NCI-H1436 (cell line): Measurements from ENCODE around the gene CLUH.
"Not testable (repeated sequence)": the region's sequence is repeated elsewhere in the genome, so short reads cannot be mapped to it uniquely, and the experiment has no call there.

Experiments used
- DNase-seq: peaks from one replicate; lab custom pipeline; 2025; lab: John Stamatoyannopoulos, UW

CLUH gene

DNA sequence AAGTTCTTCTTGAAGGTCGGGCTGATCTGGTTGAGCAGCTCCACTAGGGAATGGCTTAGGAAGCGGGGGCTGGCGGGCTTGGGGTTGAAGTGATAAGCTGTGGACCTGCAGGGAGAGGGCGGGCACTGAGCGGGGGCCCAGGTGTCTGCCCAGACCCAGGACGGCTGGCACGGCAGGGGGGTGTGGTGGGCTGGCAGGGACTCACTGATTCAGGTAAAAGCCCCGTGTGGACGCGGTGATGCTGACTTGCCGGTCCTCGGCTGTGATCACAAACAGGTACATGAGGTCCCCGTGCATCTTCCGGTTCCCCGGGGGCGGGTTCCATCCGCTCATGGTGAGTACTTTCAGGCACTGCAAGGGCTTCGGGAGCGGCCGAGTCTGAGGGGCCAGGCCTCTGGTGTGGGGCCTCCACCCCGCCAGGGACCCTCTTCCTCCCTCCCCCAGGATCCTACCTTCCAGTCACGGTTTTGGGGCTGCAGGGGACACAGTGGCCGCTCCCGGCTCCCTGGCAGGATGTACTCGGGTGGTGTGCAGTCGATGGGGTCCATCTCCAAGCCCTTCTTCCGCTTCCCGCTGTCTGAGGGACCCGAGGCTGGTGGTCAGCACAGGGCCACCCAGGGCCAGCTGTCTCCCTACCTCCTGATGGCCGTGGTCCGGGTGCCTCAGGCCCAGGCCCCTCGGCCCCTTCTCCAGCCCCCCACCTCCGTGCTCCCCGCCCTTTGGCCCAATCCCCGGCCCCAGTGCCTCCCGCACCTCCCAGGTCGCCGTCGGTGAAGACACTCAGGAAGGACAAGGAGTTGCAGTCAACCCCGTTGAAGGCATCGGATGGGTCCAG lies 10.2 kb downstream of the CLUH start:
- no peak for DNase-seq

DNA sequence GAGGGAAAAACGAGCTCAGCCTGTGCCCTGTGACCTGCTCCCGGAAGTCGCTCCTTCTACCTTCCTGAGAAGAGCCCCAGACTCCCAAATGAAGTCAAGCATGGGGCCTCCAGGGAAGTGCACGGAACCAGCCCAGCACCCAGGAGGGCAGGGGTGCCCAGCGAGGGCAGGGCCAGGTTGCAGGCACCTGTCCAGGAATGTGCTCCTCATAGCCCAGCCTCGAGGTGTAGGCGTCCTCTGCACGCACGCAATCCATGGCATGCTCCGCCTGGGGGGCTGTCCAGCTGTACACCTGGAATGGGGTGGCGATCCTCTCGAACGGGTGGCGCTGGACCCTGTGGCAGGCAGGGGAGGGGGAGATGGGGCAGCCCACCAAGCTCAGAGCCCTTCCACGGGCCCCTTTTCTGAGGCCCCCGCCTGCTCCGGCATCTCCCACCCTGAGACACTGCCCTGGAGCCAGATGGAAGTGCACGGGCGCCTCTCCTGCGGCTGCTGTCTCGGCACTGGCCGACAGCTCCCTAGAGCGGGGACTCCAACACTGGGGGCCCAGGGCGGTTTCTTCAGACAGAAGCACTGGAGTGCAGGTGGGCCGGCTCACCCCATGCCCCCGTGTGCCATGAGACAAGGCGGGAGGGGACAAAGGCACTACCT lies 10.9 kb downstream of the CLUH start:
- DNase-seq, result no peak

DNA sequence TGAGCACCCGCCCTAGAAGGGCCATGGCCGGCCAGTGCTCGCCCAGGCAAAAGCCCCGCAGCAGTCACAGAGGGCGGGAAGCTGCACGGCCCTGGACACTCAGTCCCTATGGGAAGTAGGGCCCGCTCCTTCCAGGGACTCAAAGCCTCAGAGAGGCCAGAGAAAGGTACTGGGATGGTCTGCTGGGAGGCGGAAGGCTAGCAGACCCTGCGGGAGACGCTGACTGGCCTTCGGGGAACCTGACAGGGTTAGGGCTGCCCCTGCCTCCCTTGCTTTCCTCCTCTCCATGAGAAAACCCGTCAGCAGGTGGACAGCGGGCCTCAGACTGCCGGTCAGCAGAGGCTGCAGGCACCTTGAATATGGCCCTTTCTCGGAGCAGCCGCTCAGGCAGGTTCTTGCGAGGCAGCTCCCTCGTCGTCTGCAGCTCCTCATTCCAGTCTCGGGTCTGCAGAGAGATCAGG lies 11.5 kb downstream of the CLUH start:
- DNase-seq, result no peak

DNA sequence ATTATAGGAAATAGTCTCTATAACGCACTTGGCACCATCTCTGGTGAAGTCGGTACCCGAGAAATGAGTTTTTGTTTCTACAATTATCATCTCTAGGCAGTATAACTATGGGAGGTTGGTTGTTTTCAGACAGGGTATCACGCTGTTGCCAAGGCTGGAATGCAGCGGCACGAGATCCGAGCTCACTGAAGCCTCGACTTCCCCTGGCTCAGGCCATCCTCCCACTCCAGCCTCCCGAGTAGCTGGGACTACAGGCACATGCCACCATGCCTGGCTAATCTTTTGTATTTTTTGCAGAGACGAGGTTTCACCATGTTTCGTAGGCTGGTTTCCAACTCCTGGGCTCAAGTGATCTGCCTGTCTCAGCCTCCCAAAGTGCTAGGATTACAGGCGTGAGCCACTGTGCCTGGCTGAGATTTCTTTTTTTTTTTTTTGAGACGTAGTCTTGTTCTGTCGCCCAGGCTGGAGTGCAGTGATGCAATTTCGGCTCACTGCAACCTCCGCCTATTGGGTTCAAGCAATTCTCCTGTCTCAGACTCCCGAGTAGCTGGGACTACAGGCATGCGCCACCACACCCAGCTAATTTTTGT lies 12.3 kb downstream of the CLUH start:
- not testable (repeated sequence) for DNase-seq

DNA sequence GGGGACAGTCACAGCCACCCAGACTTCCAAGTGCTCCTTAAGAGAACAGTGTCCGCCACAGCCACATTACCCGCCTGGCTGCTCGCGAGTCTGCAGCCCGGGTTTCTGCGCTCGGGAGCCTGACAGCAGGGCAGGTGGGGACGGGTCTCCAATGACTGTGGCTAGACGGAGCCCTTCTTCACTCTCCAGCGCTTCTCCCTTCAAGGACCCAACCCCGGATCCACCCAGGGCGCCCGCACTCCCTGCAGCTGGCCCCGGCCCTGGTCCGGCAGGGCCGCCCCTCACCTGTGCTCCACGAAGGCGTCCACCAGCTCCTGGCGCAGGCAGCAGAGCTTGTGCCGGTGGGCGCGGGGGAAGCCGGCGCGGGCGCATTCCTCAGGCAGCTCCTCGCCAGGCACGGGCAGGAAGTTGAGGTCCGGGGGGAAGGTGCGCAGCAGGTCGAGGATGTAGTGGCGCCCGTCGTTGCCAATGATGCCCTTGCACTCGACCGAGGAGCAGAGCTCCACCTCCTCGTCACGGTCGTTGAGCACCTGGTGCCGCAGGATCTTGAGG lies 13.9 kb downstream of the CLUH start:
- DNase-seq, result no peak

DNA sequence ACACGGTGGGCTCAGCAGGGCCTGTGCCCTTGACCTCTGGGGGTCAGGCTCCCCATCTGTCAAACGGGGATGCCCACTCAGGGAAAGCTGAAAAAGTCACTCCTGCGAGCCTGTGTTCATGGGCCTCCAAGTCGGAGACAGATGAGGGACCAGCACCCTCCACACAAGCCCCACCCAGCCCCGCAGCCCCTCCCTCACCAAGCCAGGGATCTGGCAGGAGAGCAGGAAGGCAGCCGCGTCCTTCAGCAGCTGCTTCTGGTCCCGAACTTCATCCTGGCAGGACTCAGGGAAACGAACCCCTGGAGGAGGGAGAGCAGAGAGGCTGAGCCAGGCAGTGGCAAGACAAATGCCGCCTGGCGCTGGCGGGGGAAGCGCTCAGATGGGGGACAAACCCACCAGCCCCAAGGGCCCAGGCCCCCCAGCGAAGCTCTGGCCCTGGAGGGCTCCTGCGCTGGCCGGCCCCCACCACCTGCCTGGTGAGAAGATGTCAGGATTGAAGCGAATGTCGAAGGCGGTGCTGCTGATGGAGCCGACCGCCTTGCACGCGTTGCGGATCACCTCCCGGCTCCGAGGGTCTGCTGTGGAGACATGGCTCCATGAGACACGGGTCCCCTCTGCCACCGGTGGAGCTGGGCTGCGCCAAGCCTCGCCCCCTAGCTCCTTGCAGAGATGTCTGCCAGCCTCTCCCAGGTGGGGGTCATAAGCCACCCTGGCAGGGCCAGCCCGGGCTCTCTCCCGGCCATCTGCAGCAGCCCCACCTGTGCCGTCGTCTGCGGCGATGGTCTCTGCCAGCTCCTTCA lies 15.4 kb downstream of the CLUH start:
- DNase-seq, result no peak

DNA sequence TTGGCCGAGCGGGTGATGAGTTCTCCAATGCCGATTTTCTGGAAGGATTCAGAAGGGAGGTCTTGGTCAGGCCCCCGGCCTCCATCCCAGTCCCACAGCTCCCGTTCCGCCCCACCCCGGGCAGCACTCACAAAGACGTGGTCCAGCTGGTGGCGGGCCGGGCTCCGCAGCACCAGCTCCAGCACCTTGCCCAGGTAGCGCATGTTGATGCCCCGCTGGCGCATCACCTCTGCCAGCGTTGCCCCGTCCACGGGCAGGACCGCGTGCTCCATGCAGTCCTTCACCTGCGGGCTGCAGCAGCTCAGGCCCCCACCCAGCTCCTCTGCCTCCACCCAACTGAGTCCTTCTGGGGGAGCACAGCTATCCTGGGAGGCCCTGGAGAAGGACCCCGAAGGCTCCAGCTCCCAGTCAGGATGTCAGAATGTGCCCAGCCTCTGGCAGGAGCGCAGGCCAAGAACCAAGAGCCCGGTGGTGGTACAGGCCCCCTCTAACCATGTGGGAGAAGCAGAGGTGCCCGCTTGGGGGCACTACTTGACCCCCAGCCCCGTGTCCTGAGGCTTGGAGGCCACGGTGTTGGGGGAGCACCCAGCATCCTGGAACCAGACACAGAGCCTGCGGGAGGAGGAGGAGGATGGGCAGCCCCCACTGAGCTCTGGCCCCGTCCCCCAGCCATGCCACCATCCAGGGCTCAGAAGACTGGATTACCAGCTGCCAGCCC lies 16.2 kb downstream of the CLUH start:
- no peak for DNase-seq

DNA sequence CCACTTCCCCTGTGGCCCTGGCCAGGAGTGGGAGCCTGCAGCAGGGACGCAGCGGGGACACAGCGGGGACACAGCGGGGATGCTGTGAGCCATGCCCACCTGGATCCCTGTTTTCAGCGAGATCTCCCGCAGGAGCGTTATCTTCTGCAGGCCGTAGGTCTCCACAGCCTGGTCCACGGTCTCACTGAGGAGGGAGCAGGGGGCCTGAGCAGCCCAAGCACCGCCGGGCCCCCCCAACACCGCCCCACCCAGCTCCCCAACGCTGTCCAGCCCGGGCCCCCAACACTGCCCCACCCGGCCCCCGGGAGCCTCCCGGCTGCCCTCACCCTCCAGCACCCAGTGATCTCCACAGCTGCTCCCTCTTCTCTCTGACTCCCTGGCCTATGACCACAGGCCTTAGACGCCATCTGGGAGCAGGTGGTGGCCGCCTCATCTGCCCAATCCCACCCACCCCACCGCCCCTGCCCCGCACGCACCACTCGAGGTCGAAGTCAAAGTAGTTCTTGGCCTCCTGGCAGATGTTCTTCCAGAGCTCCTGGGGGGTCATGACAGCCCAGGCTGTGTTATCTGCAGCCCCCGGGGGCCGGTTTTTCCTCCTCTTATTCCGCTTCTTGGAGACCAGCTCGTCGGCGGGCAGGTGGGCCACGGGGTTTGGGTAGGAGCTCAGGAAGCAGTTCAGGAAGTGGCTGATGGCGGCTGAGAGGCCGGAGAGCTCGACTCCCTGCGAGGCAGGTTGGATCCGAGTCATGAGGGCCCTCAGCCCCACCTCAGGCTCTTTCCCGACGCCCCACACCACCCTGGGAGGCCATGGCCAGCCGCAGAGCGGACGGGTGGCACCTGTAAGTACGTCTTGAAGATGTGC lies 17.0 kb downstream of the CLUH start:
- DNase-seq, result no peak

DNA sequence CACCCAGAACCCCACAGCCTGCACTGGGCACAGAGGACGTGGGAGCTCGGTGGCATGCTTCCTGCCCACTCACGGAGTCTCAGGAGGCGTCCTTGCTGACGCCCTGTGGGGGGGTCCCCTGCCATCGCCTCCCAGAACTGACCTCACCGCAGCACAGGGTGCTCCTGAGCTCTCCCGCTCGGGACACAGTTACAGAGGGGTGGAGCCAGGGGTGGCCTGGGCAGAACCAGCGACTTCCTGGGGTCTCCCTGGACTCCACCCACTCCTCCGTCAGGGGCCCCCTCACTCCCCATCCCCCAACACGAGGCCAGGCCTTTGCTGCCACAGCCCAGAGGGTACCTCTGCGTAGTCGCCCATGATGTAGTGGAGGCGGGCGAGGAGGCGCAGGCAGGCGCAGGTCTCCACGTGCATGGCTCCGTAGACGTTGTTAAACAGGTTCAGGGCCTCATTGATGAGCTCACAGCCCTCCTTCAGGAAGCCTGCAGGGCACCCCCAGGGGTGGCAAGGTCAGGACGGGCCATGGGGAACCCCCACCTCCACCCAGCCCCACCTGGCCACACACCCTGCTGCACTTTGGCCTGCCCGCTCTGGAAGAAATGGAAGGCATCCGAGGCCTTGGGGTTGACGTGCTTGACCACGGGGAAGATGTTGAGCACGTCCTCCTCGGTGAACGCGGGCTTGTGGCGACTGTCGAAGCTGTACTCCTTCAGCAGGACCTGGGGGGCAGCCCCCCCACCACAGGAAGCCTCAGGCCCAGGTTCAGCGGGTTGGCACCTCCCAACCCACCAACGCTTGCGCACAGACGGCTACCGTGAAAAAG lies 17.8 kb downstream of the CLUH start:
- no peak for DNase-seq

DNA sequence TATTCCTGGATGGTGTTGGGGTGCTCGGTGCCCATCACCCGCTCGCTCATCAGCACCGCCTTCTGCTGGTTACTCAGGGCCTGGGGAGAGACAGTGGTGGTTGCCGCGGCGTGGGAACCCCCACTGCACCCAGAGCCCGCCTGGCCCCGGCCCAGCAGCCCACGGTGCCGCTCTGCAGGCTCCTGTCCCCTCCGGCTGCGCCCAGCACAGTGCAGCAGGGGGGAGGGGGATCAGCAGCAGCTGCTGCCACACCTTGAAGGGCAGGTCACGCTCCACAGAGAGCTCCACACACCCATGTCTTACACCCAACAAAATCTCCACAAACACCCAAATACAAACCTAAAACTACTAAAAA lies 18.8 kb downstream of the CLUH start:
- DNase-seq, result no peak

DNA sequence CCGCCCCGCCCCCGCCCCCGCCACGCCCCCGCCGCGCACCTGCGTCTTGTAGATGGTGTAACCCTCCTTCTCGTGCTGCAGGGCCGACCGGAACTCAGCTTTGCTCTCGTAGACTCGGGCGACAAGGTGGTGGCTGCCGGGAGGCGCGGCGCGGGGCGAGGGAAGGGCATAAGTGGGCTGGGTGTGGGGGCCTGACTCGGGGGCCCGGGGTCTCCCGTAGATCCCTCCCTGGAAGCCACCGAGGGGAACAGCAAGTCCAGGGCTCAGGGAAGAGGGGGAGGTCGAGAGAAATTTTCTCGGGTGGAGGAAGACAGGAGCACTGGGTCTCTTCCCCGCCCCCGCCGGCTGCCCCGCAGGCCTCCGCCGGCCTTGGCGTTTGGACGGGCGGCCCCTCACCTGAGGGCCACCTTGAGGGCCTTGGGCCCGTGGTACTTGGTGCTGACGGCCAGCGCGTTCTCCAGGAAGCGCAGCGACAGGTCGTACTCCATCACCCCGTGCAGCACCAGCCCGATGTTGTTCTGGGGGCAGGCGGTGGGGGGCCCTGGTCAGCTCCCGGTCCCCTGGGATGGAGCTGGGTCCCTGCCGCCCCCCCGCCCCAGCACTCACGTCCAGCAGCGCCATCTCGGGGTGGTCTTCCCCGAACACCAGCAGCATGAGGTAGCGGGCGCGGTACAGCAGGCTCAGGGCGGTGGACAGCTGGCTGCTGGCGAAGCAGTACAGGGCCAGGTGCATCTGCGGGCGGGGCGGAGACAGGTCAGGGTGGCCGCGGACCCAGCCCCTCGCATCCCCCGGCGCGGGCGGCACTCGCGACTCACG lies 19.4 kb downstream of the CLUH start:
- DNase-seq, result no peak

DNA sequence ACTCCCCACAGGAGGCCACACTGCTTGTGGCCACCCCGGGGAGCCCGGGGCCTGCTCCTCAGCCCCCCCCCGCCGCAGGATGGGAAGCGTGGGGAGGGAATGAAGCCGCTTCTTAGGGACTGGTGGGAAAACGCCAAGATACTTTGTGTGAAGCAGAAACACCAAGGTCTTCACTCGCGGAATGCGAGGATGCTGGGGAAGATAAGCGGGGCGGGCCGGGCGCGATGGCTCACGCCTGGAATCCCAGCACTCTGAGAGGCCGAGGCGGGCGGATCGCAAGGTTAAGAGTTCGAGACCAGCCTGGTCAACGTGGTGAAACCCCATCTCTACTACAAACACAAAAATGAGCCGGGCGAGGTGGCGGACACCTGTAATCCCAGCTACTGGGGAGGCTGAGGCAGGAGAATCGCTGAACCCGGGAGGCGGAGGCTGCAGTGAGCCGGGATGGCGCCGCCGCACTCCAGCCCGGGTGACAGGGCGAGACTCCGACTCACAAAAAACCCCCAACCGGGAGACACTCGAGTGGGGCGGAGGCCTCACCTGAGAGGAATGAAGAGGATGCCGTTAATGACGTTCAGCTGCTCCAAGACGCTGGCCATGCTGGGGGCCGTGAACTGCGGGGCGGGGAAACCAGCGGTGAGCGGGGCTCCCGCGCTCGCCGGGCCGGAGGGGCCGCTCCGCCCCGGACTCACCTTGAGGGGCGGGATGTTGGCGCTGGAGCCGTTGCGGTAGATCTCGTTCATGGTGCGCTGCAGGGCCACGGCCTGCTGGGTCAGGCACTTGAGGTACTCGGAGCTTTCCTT lies 20.3 kb downstream of the CLUH start:
- DNase-seq, result no peak

DNA sequence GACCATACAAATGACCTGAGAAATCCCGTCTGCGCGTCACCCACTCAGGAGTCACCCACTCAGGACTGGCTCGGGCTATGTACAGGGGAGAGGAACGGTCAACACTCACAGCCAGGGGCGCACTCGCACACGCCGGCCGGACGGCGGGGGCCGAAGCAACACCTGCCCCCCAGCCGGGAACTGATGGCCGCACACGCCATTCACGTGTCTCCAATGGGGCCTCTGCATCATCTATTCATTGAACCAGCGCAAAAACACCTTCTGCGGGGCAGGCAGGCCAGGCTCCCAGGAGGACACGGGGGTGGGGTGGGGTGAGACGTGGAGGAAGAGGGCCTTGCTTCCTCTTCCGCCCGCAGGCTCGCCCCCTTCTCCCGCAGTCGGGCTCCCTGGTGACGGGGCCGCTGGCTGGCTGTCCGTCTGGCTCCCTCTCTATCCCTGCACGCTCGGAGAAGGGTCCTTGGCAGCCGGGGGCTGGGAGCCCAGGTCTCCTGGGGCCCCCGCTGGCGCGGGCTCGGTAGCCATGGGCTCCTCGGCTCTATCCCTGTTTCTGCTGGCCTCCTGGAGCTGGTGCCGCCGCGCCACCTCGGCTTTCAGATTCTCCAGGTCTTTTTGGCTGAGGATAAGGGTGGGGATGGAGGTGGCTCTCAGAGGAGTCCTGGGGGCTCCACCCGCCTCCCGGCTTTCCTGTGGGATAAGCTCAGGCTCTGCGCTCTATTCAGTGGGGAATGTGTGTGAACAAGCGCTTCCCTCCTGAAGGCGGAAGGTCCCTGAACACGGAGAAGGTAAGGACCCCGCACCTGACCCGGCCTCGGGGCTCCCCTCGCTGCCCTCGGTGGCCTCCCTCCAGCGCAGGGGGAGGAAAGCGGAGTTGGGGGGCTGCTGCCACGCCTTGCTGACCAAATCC lies 21.1 kb downstream of the CLUH start:
- no peak for DNase-seq

DNA sequence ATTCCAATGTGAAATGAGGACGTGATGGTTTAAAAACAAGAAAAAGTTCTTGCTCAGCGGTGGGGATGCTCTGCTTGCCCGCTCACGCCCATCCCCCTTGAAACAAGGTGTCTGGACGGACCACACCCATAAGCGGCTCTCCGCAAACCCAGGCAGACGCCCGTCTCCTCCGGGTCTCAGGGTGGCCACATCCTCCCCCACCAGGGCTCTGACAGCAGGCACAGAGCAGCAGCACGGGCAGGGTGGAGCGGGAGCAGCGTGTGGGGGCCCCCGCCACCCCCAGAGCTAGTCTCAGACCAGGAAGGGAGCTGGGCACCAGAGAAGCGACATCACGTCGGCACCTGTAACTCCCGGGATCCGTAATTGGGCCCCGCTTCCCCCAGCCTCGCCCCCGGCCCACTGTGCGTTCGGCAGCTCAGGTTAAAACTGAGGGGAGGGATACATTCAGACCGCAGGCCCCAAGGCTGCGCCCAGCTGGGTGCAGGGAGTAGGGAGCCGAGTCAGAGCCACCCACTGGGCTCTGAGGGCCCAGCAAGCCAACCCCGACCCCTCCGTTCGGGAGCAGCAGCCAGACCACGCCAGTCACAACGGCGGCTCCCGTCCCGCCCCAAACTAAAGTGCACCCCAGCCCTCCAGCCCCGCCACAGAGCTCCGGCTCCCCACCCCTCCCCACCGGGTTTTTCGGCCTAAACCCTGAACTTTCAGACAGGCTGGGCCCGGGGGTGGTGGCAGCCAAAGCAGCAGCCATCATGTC lies 22.0 kb downstream of the CLUH start:
- DNase-seq, result no peak

DNA sequence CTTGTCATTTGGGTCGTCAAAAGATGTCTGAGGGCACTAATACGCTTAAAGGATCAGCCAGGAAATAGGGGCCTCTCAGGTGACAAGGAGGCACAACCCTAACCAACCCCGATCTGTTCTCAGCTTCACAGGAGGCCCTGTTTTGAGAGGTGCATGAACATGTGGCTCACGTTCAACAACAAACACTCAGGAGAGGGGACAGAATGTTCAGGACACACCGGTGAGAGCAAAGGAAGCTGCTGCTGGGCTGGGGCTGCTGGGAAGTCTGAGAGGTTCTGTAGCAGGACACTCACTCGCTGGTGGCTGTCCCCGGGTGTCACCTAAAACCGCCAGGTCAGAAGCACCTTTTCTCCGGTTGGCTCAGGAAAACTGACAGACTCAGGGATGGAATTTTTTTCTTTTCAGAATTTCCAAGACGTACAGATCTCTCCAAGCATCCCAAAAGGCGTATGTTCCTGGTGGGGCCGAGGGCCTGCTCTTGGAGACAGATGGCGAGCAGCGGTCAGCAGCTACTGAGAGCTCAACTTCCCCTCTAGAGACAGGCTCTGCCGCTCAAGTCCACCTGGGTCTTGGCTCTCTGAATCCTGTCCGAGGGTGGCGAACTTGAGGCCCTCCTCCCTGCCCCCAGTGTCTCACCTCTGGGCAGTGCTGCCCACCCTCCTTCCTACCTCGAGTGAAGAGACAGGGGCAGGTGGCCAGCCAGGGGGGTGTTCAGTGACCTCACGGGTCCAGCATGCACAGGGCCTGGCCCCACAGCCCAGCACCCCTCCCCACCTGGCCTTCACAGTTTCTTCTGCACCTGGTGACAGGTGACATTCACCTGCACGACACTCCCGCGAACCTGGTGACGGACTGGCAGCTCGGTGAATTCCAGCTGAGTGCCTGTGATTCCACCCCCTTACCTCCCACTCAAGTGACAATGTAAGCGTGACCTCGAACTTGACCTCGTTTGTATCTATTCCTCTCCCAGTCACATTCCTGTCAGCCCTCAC lies 22.9 kb downstream of the CLUH start:
- DNase-seq, result no peak
